AG04450 (cell line): Measurements from ENCODE around the gene CSH1. TPM values are rescaled to one million over a fixed set of nuclear protein-coding genes. Genes with fewer than 3 reads are reported as not detected.

ENCODE experiments used
- CTCF ChIA-PET: fragments of 300-600, 350-600 bp; formaldehyde crosslinking; extraction: SDS; loops from one replicate; lab custom pipeline; 2022; ENCODE audit warnings: antibody characterized with exemption, inconsistent platforms; lab: Charles Lee
- POLR2A ChIA-PET: fragments of 350-600 bp; formaldehyde crosslinking; extraction: SDS; loops from one replicate; lab custom pipeline; 2021; ENCODE audit warnings: antibody characterized with exemption, inconsistent platforms; lab: Yijun Ruan, JAX
- DNase-seq: peaks from one replicate; pipeline ENCODE4 v3.0.0-alpha.2; 2011; ENCODE audit warnings: low read depth, low spot score
- H3K27ac ChIP-seq: one replicate; pipeline ENCODE4 v1.5.1; 2012; ENCODE audit warnings: low read depth, low read length, control low read depth
- H3K27me3 ChIP-seq: one replicate; pipeline ENCODE4 v1.6.0; 2012; ENCODE audit warnings: low read length; ENCODE audit not compliant: control insufficient read depth, insufficient read depth
- H3K4me3 ChIP-seq: 2 replicates; pipeline ENCODE4 v1.5.1; 2011; ENCODE audit warnings: mild to moderate bottlenecking, low read depth, low read length, control low read depth
- H3K9me3 ChIP-seq: 2 replicates; pipeline ENCODE4 v1.5.1; 2012; ENCODE audit warnings: low read length; ENCODE audit not compliant: control insufficient read depth, insufficient read depth
- CTCF ChIP-seq: IDR thresholded peaks from 2 replicates; pipeline ENCODE4 v1.5.1; 2011; ENCODE audit warnings: low read depth, low read length, control low read depth, inconsistent platforms
- polyA plus RNA-seq: library from polyadenylated mRNA; depleted of rRNA; stranded (reverse); fragments of >200 nt; gene quantifications from 2 replicates; pipeline ENCODE4 v1.2.3, GENCODE V29; 2011

Gene CSH1
- polyA plus RNA-seq, 1 experiment = not detected

GRCh38 chr17:63932721-63933120, 36.3 kb upstream of the CSH1 start:
- H3K27me3 ChIP-seq = peaks cover 24% of the 10 kb centered on the region
- no peak overlapping the region for H3K4me3 ChIP-seq
- ChIA-PET POLR2A (no interaction called here), CTCF (interaction anchor here (2.8 to 5.2 kb wide), 2 partner anchors 13 to 14 kb away, joined by 14 to 32 read pairs; partner anchors contain the start of gene GH1)
- no peak for TF ChIP-seq CTCF
- no peak overlapping the region for H3K27ac ChIP-seq
- DNase-seq = no peak
- no peaks in the 10 kb centered on the region for H3K9me3 ChIP-seq

GRCh38 chr17:63931981-63932561, 35.7 kb upstream of the CSH1 start, which contains the start of gene CD79B:
TSS of gene CD79B (minus strand) at chr17:63932331. CDS start at chr17:63932261, 70 bp downstream.
- Histone ChIP-seq H3K27me3 (peaks cover 24% of the 10 kb centered on the region), H3K27ac (no peak within 1 kb of the TSS), H3K9me3 (no peaks in the 10 kb centered on the region), H3K4me3 (no peak within 1 kb of the TSS)
- ChIA-PET POLR2A (no interaction called here), CTCF (interaction anchor here (2.8 kb wide), 1 partner anchor 13 kb away, joined by 14 read pairs; the partner anchor contains the start of gene GH1)
- DNase-seq = no peak
- TF ChIP-seq CTCF = no peak

DNA sequence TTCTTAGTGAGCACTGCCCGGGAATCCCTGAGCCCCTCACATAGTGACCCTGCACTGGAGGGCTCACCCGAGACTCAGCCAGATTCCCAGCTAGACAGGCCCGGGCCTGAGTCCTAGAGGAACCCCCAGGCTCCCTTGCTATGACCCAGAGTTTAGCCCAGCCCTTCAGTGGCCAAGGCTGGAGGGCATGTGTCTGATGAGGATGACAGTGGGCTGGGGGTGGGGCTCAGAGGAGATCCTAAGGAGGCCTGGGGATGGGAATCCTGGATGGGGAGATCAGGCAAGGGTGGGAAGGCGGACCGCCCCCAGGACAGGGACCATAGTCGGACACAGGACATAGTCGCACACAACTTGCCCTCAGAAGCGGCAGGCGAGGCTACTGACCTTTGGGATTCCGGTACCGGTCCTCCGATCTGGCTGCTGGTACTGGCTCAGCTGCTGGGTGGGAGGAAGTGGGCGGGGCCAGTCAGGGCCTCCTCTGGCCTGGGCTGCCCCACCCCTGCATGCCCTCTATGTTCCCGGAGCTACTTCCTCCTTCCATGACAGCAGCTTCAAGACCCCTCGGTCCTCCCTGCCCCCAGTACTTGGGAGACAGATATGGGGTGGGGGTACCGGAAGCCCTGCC, 34.7 kb upstream of the CSH1 start:
- Histone ChIP-seq H3K27me3 (peaks cover 24% of the 10 kb centered on the region), H3K9me3 (no peaks in the 10 kb centered on the region), H3K27ac (no peak overlapping the region), H3K4me3 (no peak overlapping the region)
- TF ChIP-seq CTCF = no peak
- no peak for DNase-seq
- CTCF ChIA-PET = interaction anchor here (0.9 to 3.8 kb wide), 3 partner anchors 12 to 351 kb away, joined by 3 to 17 read pairs (median 14); partner anchors contain the start of gene GH1
- POLR2A ChIA-PET = no interaction called here

- Histone ChIP-seq H3K9me3 (no peaks in the 10 kb centered on the region), H3K27ac (no peak overlapping the region), H3K4me3 (no peak overlapping the region), H3K27me3 (peaks cover 20% of the 10 kb centered on the region)
- TF ChIP-seq CTCF = no peak
- ChIA-PET POLR2A (no interaction called here), CTCF (interaction anchor here (0.9 to 3.8 kb wide), 4 partner anchors 9 to 352 kb away, joined by 3 to 17 read pairs (median 4); partner anchors contain the start of gene GH1)
- no peak for DNase-seq
Observed at GRCh38 chr17:63929860-63930766, 33.7 kb upstream of the CSH1 start.
